H1 (cell line): ENCODE measurements around the gene NOLC1. TPM values are rescaled to one million over a fixed set of nuclear protein-coding genes. Genes with fewer than 3 reads are reported as not detected.

Experiments
- JUND ChIP-seq: IDR thresholded peaks from 2 replicates; pipeline ENCODE4 v1.6.1; 2011; ENCODE audit warnings: mild to moderate bottlenecking, improper control_type of control experiment, low read length
- TEAD4 ChIP-seq: IDR thresholded peaks from 2 replicates; pipeline ENCODE4 v1.6.1; 2012; ENCODE audit warnings: low read depth, low read length, inconsistent platforms, mixed read lengths
- ZNF274 ChIP-seq: IDR thresholded peaks from 2 replicates; pipeline ENCODE4 v1.7.0; 2012; ENCODE audit warnings: low read length, borderline replicate concordance; ENCODE audit errors: extremely low read depth
- polyA plus RNA-seq, 7 experiments: library from polyadenylated mRNA; depleted of rRNA in 3 of 7; stranded (reverse) in 5 of 7; unstranded in 2 of 7; fragments of >200 nt in 5 of 7; fragments of 200-250 nt in 2 of 7; gene quantifications; 1 replicate in 5 of 7; 2 replicates in 1 of 7; 4 replicates in 1 of 7; pipeline versions ENCODE4 v1.2.1 to v1.2.3, GENCODE V29; 2011 to 2013; ENCODE audit warnings: missing spikeins in 2 of 7, mixed read lengths in 2 of 7
- total RNA-seq: library from RNA; stranded (reverse); fragmentation: NEBNext Ultra II Directional; extraction: Animal tissue kit (Norgen Biotek cat#: 25700); gene quantifications from 2 replicates; pipeline ENCODE4 v1.2.1, GENCODE V29; 2021
- TF ChIP-seq, protein P1 (sequence below): fragments of 300-600 bp; sonication (generic); IDR thresholded peaks from 2 replicates; pipeline ENCODE4 v1.7.1; 2012; ENCODE audit warnings: low read length, moderate library complexity, mild to moderate bottlenecking, inconsistent platforms; ENCODE audit not compliant: insufficient replicate concordance
- TF ChIP-seq, protein P2 (sequence below): IDR thresholded peaks from 2 replicates; pipeline ENCODE4 v1.6.1; 2012; ENCODE audit warnings: inconsistent platforms

Gene NOLC1
- total and polyA plus RNA-seq, 2 of the 8 experiments (the other 6 are each of a cell fraction or from before 2014, with no cell fraction given): 86.3 to 191 TPM

DNA sequence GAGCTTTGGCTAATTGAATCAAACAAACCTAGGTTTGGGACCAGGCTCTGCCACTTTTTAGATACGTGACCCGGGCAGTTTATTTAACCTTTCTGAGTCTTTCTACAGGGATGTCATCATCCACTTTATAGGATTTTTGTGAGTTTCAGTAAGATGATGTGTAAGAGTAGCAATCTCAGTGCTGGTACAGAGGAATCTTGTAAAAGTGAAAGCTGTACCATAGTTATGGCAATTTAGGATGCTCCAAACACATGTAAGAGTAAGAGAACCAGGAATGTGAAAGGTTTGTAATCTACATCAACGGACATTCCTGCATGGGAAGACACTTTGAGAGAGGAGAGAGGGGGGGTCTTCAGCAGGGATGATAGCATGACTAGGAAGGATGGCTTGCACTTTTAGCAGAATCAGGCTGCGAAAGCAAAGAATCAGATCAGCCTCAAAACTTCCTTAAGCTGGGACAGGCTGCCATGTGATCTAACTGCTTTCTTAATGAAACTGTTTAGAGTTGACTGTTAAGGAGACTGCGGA, 968 bp downstream of the NOLC1 start (continued):
- TF ChIP-seq, protein P1, sequence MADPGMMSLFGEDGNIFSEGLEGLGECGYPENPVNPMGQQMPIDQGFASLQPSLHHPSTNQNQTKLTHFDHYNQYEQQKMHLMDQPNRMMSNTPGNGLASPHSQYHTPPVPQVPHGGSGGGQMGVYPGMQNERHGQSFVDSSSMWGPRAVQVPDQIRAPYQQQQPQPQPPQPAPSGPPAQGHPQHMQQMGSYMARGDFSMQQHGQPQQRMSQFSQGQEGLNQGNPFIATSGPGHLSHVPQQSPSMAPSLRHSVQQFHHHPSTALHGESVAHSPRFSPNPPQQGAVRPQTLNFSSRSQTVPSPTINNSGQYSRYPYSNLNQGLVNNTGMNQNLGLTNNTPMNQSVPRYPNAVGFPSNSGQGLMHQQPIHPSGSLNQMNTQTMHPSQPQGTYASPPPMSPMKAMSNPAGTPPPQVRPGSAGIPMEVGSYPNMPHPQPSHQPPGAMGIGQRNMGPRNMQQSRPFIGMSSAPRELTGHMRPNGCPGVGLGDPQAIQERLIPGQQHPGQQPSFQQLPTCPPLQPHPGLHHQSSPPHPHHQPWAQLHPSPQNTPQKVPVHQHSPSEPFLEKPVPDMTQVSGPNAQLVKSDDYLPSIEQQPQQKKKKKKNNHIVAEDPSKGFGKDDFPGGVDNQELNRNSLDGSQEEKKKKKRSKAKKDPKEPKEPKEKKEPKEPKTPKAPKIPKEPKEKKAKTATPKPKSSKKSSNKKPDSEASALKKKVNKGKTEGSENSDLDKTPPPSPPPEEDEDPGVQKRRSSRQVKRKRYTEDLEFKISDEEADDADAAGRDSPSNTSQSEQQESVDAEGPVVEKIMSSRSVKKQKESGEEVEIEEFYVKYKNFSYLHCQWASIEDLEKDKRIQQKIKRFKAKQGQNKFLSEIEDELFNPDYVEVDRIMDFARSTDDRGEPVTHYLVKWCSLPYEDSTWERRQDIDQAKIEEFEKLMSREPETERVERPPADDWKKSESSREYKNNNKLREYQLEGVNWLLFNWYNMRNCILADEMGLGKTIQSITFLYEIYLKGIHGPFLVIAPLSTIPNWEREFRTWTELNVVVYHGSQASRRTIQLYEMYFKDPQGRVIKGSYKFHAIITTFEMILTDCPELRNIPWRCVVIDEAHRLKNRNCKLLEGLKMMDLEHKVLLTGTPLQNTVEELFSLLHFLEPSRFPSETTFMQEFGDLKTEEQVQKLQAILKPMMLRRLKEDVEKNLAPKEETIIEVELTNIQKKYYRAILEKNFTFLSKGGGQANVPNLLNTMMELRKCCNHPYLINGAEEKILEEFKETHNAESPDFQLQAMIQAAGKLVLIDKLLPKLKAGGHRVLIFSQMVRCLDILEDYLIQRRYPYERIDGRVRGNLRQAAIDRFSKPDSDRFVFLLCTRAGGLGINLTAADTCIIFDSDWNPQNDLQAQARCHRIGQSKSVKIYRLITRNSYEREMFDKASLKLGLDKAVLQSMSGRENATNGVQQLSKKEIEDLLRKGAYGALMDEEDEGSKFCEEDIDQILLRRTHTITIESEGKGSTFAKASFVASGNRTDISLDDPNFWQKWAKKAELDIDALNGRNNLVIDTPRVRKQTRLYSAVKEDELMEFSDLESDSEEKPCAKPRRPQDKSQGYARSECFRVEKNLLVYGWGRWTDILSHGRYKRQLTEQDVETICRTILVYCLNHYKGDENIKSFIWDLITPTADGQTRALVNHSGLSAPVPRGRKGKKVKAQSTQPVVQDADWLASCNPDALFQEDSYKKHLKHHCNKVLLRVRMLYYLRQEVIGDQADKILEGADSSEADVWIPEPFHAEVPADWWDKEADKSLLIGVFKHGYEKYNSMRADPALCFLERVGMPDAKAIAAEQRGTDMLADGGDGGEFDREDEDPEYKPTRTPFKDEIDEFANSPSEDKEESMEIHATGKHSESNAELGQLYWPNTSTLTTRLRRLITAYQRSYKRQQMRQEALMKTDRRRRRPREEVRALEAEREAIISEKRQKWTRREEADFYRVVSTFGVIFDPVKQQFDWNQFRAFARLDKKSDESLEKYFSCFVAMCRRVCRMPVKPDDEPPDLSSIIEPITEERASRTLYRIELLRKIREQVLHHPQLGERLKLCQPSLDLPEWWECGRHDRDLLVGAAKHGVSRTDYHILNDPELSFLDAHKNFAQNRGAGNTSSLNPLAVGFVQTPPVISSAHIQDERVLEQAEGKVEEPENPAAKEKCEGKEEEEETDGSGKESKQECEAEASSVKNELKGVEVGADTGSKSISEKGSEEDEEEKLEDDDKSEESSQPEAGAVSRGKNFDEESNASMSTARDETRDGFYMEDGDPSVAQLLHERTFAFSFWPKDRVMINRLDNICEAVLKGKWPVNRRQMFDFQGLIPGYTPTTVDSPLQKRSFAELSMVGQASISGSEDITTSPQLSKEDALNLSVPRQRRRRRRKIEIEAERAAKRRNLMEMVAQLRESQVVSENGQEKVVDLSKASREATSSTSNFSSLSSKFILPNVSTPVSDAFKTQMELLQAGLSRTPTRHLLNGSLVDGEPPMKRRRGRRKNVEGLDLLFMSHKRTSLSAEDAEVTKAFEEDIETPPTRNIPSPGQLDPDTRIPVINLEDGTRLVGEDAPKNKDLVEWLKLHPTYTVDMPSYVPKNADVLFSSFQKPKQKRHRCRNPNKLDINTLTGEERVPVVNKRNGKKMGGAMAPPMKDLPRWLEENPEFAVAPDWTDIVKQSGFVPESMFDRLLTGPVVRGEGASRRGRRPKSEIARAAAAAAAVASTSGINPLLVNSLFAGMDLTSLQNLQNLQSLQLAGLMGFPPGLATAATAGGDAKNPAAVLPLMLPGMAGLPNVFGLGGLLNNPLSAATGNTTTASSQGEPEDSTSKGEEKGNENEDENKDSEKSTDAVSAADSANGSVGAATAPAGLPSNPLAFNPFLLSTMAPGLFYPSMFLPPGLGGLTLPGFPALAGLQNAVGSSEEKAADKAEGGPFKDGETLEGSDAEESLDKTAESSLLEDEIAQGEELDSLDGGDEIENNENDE: no peak
- TF ChIP-seq TEAD4 (0 out of 2 replicates have a peak, but pooled peaks have one; percentile 39), JUND (no peak), ZNF274 (no peak)
- TF ChIP-seq, protein P2, sequence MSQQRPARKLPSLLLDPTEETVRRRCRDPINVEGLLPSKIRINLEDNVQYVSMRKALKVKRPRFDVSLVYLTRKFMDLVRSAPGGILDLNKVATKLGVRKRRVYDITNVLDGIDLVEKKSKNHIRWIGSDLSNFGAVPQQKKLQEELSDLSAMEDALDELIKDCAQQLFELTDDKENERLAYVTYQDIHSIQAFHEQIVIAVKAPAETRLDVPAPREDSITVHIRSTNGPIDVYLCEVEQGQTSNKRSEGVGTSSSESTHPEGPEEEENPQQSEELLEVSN: no peak
- TF ChIP-seq, all 59 proteins: peak for 1
